Tibial artery (tissue), 4 donors: ENCODE data around the gene LITAF.

Source experiments
- DNase-seq, 2 donors: peaks; one replicate each; pipeline ENCODE4 v3.0.0-alpha.2; 2019
- H3K27ac ChIP-seq, 2 donors: fragments of 200-600 bp; sonication (generic) in 1 of 2; 1 replicate in 1 of 2; 2 replicates in 1 of 2; pipeline ENCODE4 v1.5.1; 2018 to 2019; ENCODE audit warnings: mild to moderate bottlenecking in 1 of 2
- H3K27me3 ChIP-seq, 2 donors: fragments of 200-600 bp; sonication (generic) in 1 of 2; one replicate each; pipeline versions ENCODE4 v1.5.1 to v1.6.0; 2016 to 2019
- H3K36me3 ChIP-seq, 3 donors: fragments of 200-600 bp; sonication (generic) in 2 of 3; one replicate each; pipeline ENCODE4 v1.5.1; 2016 to 2019; ENCODE audit warnings: mild to moderate bottlenecking in 2 of 3
- H3K4me1 ChIP-seq, 4 donors: fragments of 200-600 bp; sonication (generic) in 2 of 4; 1 replicate in 3 of 4; 2 replicates in 1 of 4; pipeline ENCODE4 v1.5.1; 2016 to 2019
- H3K4me3 ChIP-seq, 2 donors: fragments of 200-600 bp; sonication (generic) in 1 of 2; 1 replicate in 1 of 2; 2 replicates in 1 of 2; pipeline ENCODE4 v1.5.1; 2018 to 2019; ENCODE audit warnings: mild to moderate bottlenecking in 2 of 2
- H3K9me3 ChIP-seq, 3 donors: fragments of 200-600 bp; sonication (generic) in 1 of 3; one replicate each; pipeline ENCODE4 v1.5.1; 2016 to 2019
- intact Hi-C: fragments of 100-400 bp; cut with DNase I; formaldehyde crosslinking; loops from one replicate; pipeline ENCODE4 v1.15.0; 2023; ENCODE audit warnings: low total_unique reads
- TF ChIP-seq, protein P1 (sequence below), 2 experiments: fragments of 200-600 bp in 1 of 2; fragments of 450-650 bp in 1 of 2; IDR thresholded peaks; one replicate each; pipeline ENCODE4 v1.5.1; 2017 to 2019; ENCODE audit warnings: antibody characterized with exemption in 2 of 2, mild to moderate bottlenecking in 1 of 2, moderate library complexity in 1 of 2

Gene LITAF

DNA sequence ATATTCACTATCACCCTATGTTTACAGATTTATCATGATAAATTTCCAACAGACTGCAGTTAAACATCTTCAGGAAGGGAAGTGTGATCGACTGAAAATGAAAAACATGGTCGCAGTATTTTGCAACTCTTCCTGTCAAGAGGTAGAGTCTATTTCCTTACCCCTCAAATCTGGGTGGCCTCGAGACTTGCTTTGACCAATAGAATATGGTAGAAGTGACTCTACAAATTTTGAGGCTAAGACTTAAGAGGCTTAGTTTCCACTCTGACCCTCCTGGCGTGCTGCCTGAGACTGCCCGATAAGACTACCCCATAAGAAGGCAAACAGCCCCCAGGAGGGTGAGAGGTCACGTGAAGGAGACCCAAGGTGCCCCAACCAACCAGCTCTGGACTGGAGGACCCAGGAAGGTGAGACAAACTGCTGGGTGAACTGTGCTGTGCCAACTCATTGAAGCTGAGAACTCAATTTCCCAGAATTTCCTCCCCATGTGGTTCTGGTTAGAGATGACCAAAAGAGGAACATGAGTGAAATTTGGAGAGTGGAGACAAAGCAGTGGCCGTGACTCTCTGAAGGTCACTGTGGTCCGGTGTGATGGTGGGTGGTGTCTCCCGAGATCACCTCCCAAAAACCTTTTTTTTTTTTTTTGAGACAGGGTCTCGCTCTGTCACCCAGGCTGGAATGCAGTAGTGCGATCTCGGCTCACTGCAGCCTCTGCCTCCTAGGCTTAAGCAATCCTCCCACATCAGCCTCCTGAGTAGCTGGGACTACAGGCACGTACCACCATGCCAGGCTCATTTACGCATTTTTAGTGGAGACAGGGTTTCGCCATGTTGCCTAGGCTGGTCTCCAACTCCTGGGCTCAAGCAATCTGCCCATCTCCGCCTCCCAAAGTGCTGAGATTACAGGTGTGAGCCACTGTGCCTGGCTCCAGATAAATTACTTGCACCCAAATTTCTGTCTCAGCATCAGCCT, 38.2 kb upstream of the LITAF start:
- TF ChIP-seq, protein P1, sequence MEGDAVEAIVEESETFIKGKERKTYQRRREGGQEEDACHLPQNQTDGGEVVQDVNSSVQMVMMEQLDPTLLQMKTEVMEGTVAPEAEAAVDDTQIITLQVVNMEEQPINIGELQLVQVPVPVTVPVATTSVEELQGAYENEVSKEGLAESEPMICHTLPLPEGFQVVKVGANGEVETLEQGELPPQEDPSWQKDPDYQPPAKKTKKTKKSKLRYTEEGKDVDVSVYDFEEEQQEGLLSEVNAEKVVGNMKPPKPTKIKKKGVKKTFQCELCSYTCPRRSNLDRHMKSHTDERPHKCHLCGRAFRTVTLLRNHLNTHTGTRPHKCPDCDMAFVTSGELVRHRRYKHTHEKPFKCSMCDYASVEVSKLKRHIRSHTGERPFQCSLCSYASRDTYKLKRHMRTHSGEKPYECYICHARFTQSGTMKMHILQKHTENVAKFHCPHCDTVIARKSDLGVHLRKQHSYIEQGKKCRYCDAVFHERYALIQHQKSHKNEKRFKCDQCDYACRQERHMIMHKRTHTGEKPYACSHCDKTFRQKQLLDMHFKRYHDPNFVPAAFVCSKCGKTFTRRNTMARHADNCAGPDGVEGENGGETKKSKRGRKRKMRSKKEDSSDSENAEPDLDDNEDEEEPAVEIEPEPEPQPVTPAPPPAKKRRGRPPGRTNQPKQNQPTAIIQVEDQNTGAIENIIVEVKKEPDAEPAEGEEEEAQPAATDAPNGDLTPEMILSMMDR (IDR thresholded peaks at IDR 0.05), result no peak
- Histone ChIP-seq H3K4me1 (peaks cover 0 to 15% (median 9%) of the 10 kb centered on the region in 4 donors), H3K4me3 (no peak overlapping the region), H3K27ac (no peak overlapping the region), H3K27me3 (no peaks in the 10 kb centered on the region), H3K9me3 (no peaks in the 10 kb centered on the region), H3K36me3 (no peaks in the 10 kb centered on the region)
- intact Hi-C loops, result no loop called here
- DNase-seq, result no peak

DNA sequence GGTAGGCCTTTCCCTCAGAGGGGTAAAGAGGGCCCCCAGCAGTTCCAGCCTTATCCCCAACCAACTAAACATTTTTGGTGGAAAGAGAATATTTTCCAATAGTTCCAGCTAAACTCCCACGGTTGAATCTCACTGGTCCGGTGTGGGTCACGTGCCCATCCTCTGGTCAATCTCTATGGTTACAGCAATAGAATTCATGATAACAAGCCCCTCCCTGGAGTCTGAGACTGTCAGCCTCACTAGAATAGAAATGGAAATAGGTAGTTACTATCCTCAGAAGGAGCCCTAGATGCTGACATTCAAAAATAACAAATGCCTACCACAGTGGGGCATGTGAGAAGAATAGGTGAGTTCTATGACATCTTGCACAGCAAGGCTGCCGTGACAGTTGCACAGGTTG, 37.5 kb upstream of the LITAF start:
- Histone ChIP-seq H3K27ac (no peak overlapping the region), H3K9me3 (no peaks in the 10 kb centered on the region), H3K27me3 (no peaks in the 10 kb centered on the region), H3K4me1 (peaks cover 0 to 15% (median 9%) of the 10 kb centered on the region in 4 donors), H3K4me3 (no peak overlapping the region), H3K36me3 (no peaks in the 10 kb centered on the region)
- intact Hi-C loops, result no loop called here
- TF ChIP-seq, protein P1 (IDR thresholded peaks at IDR 0.05), result no peak
- DNase-seq, result no peak

DNA sequence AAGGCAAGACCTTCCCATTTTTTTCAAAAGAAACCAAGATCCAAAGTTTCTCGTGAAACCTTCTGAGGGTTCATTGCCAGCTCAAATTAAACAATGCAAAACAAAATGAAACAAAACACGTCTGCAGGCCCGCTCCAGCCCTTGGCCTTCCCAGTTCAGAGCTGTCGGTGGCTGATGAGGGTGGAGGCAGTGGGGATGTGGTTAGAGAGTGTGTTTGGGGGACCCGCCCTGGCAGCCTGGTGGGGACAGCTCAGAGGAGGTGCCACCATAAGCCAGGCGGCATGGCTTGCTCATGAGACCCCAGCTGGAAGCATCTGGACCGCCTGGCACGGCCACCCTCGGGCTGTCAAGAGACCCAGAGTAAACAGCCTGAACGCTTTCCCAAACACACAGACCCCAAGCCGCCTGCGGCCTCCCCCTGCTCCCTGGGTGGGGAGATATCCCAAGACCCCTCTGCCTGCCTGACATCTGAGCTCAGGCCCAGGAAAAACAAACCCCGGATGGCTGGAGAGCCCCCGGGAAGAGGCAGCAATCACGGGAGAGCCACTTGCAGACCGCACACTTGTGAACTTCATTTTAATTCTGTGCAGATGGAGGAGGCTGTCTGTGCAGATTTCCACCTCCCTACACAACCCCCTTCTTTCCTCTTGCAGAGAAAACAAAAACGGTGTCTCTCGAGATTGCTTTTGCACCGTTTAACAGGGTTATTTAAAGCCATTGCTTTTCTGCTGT, 35.4 kb upstream of the LITAF start:
- H3K4me3 ChIP-seq, result peak overlapping the region; percentile 21 to 27

DNA sequence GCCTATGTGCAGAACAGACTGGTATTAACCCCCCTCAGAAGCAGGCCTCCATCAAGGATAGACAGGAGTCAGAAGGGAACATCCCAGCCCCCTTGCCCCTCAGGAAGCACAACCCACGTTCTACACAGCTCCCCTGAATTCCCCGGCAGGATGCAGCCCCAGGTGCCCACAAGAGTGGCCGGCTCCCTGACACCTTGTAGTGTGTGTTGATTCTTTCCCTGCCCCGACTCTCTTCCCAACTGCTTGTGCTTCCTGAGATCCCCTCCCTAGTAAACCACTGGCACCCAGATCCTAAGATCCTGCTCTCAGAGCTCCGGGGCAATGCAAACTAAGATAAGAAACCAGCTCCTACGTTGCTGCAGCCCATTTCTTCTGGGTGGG, 34.8 kb upstream of the LITAF start:
- no peaks in the 10 kb centered on the region for H3K36me3 ChIP-seq
- DNase-seq, result no peak
- peak overlapping the region; percentile 23 to 42 for H3K27ac ChIP-seq
- intact Hi-C loops, result no loop called here
- no peaks in the 10 kb centered on the region for H3K27me3 ChIP-seq
- H3K4me3 ChIP-seq, result peak overlapping the region; percentile 21 to 27
- TF ChIP-seq, protein P1 (IDR thresholded peaks at IDR 0.05), result no peak
- H3K4me1 ChIP-seq, result peaks cover 0 to 13% (median 9%) of the 10 kb centered on the region in 4 donors
- H3K9me3 ChIP-seq, result no peaks in the 10 kb centered on the region

More for the DNA sequence above, 35.4 kb upstream of the LITAF start:
- intact Hi-C loops, result no loop called here
- peaks cover 0 to 13% (median 9%) of the 10 kb centered on the region in 4 donors for H3K4me1 ChIP-seq
- no peaks in the 10 kb centered on the region for H3K9me3 ChIP-seq
- DNase-seq, result no peak
- peak overlapping the region; percentile 23 to 42 for H3K27ac ChIP-seq
- TF ChIP-seq, protein P1 (IDR thresholded peaks at IDR 0.05), result no peak
- no peaks in the 10 kb centered on the region for H3K36me3 ChIP-seq
- H3K27me3 ChIP-seq, result no peaks in the 10 kb centered on the region

DNA sequence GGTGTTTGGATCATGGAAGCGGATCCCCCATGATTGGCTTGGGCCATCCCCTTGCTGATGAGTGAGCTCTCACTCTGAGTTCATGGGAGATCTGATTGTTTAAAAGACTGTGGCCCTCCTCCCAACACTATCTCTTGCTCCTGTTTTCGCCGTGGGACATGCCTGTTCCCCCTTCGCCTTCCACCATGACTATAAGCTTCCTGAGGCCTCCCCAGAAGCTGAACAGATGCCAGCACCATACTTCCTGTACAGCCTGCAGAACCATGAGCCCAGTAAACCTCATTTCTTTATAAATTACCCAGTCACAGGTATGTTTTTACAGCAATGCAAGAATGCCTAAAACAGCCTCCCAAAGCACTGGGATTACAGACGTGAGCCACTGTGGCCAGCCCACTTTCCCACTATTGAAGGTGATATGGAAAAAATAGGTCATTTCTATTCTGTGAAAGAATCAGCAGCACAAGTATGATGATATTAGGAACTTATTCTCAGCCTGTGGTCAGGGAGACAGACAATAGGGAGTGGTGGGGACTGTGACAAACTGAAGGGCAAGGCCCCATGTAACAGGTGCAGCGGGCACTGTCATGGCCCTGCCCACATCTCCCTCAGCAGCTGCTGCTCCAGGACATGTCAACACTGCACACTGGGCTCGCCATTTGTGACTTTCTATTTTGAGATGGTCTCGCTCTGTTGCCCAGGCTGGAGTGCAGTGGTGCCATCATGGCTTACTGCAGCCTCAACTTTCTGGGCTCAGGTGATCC, 33.7 kb upstream of the LITAF start:
- TF ChIP-seq, protein P1 (IDR thresholded peaks at IDR 0.05), result no peak
- DNase-seq, result no peak
- no peaks in the 10 kb centered on the region for H3K36me3 ChIP-seq
- intact Hi-C loops, result no loop called here
- H3K27me3 ChIP-seq, result no peaks in the 10 kb centered on the region
- no peak overlapping the region for H3K27ac ChIP-seq
- H3K4me1 ChIP-seq, result peaks cover 0 to 13% (median 9%) of the 10 kb centered on the region in 4 donors
- H3K4me3 ChIP-seq, result no peak overlapping the region
- no peaks in the 10 kb centered on the region for H3K9me3 ChIP-seq
